ENCODE results near the gene AKIRIN1. TPM values are rescaled to one million over a fixed set of nuclear protein-coding genes. Genes with fewer than 3 reads are reported as not detected.
"Not testable (repeated sequence)": the region's sequence is repeated elsewhere in the genome, so short reads cannot be mapped to it uniquely, and the experiment has no call there.

The AKIRIN1 gene
- total RNA-seq, 4 donors from 2014 or later: 28.2 to 46.0 (median 34.2) TPM

DNA sequence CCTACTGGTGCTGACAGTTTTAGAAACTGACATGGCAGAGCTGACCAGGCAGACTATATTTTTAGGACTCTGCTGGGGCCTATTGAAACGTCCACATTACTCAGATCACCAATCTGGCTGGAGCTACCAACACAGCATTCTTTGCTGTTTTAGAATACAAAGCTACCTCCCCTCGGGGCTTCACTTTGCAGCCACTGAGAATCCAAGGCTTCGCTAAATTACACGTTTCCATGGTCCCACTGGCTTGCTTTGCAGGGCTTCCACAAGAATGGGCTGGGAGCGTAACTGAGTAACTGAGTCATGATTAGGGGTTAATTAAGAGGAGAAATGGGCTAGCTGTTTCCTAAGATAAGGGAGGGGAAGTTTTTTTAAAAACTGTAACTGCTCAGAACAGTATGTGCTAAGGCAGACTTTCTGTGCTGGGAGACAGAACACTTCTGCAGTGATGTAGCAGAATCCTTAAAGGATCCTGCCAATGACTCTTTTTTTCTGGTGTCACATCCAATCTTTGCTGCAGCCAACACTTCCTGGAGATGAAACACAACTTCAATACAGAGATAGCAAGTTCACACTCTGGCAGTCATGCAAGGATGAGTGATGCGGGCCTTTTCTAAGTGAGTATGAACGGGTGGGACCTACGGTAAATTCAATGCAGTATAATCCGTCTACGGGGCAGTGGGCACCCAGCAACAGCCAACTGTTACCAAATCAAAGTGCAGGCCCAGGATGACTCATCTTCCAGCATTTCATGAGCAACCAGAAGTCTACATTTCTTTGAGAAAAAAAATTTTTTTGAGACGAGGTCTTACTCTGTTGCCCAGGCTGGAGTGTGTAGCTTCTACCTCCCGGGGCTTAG, 56.5 kb downstream of the AKIRIN1 start:
- ATAC-seq (peak; percentile 81 to 91), DNase-seq (peak; percentile 16 to 44)
- Histone ChIP-seq H3K27me3 (no peaks in the 10 kb centered on the region), H3K9me3 (no peaks in the 10 kb centered on the region), H3K4me1 (peaks cover 0 to 21% of the 10 kb centered on the region in 2 donors), H3K36me3 (peaks cover 0 to 37% of the 10 kb centered on the region in 2 donors), H3K27ac (peak overlapping the region; percentile 58 to 85 (median 76)), H3K4me3 (no peak overlapping the region)
- TF ChIP-seq POLR2A (IDR thresholded peaks at IDR 0.05) (no peak), CTCF (IDR thresholded peaks at IDR 0.05 in 4 of 5, conservative IDR thresholded peaks at IDR 0.05 in 1 of 5) (no peak)
- intact Hi-C loops (cut with DNase I; ENCODE audit: low total_unique reads) (no loop called here), in situ Hi-C loops (cut with MboI; ENCODE audit: low sequenced_read_pairs in 4 of 4) (no loop called here)

GRCh38 chr1:39048745-39049370, 57.8 kb downstream of the AKIRIN1 start:
- Histone ChIP-seq H3K27ac (peak overlapping the region in 3 of 4 donors; percentile 70 to 85 (median 81)), H3K4me3 (no peak overlapping the region), H3K36me3 (peaks cover 0 to 27% of the 10 kb centered on the region in 2 donors), H3K27me3 (no peaks in the 10 kb centered on the region), H3K4me1 (peaks cover 0 to 21% of the 10 kb centered on the region in 2 donors), H3K9me3 (no peaks in the 10 kb centered on the region)
- TF ChIP-seq POLR2A (IDR thresholded peaks at IDR 0.05) (no peak), CTCF (IDR thresholded peaks at IDR 0.05 in 4 of 5, conservative IDR thresholded peaks at IDR 0.05 in 1 of 5) (no peak)
- intact Hi-C loops (cut with DNase I; ENCODE audit: low total_unique reads): no loop called here
- ATAC-seq: no peak
- DNase-seq: no peak
- in situ Hi-C loops (cut with MboI; ENCODE audit: low sequenced_read_pairs in 4 of 4): no loop called here

- no peaks in the 10 kb centered on the region for H3K9me3 ChIP-seq
- intact Hi-C loops (cut with DNase I; ENCODE audit: low total_unique reads): no loop called here
- no peaks in the 10 kb centered on the region for H3K27me3 ChIP-seq
- TF ChIP-seq CTCF (IDR thresholded peaks at IDR 0.05 in 4 of 5, conservative IDR thresholded peaks at IDR 0.05 in 1 of 5) (no peak), POLR2A (IDR thresholded peaks at IDR 0.05) (no peak)
- ATAC-seq (no peak), DNase-seq (no peak)
- H3K4me1 ChIP-seq: peaks cover 0 to 21% of the 10 kb centered on the region in 2 donors
- in situ Hi-C loops (cut with MboI; ENCODE audit: low sequenced_read_pairs in 4 of 4): no loop called here
- H3K36me3 ChIP-seq: peaks cover 0 to 21% of the 10 kb centered on the region in 2 donors
- no peak overlapping the region for H3K27ac ChIP-seq
- H3K4me3 ChIP-seq: no peak overlapping the region
Observed at GRCh38 chr1:39050001-39050400, 58.9 kb downstream of the AKIRIN1 start.

DNA sequence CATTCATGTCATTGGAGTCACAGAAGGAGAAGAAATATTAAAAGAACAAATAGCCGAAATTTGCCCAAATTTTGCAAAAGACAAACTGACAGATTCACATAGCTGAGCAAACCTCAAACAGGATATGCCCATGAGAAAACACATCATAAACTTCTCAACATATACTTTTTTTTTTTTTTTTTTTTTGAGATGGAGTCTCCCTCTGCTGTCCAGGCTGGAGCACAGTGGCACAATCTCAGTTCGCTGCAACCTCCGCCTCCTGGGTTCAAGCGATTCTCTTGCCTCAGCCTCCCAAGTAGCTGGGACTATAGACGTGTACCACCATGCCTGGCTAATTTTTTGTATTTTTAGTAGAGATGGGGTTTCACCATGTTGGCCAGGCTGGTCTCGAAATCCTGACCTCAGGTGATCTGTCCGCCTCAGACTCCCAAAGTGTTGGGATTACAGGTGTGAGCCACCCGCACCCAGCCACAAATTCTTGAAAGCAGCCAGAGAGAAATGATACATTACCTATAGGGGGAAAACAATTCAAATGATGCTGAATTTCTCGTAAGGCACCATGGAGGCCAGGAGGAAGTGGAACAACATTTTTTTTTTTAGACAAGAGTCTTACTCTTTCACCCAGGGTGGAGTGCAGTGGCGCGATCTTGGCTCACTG, 60.2 kb downstream of the AKIRIN1 start:
- H3K9me3 ChIP-seq; DNase-seq; H3K4me3 ChIP-seq; ATAC-seq; H3K27me3 ChIP-seq; in situ Hi-C loops (cut with MboI; ENCODE audit: low sequenced_read_pairs in 4 of 4); intact Hi-C loops (cut with DNase I; ENCODE audit: low total_unique reads); H3K27ac ChIP-seq: not testable (repeated sequence)
- H3K4me1 ChIP-seq: peaks cover 0 to 18% of the 10 kb centered on the region in 2 donors
- peaks cover 0 to 18% of the 10 kb centered on the region in 2 donors for H3K36me3 ChIP-seq

- H3K4me3 ChIP-seq: no peak overlapping the region
- H3K27me3 ChIP-seq: no peaks in the 10 kb centered on the region
- no peaks in the 10 kb centered on the region for H3K9me3 ChIP-seq
- no peak for DNase-seq
- ATAC-seq: no peak
- H3K27ac ChIP-seq: no peak overlapping the region
- peaks cover 0 to 18% of the 10 kb centered on the region in 2 donors for H3K36me3 ChIP-seq
- TF ChIP-seq POLR2A (IDR thresholded peaks at IDR 0.05): no peak
- TF ChIP-seq CTCF (IDR thresholded peaks at IDR 0.05 in 4 of 5, conservative IDR thresholded peaks at IDR 0.05 in 1 of 5): no peak
- H3K4me1 ChIP-seq: peaks cover 0 to 12% of the 10 kb centered on the region in 2 donors
- intact Hi-C loops (cut with DNase I; ENCODE audit: low total_unique reads) (no loop called here), in situ Hi-C loops (cut with MboI; ENCODE audit: low sequenced_read_pairs in 4 of 4) (no loop called here)
Observed at GRCh38 chr1:39051956-39052355, 60.9 kb downstream of the AKIRIN1 start.

GRCh38 chr1:39055213-39055710, 64.2 kb downstream of the AKIRIN1 start:
- in situ Hi-C loops (cut with MboI; ENCODE audit: low sequenced_read_pairs in 4 of 4); H3K9me3 ChIP-seq; H3K36me3 ChIP-seq; H3K4me1 ChIP-seq; H3K27ac ChIP-seq; intact Hi-C loops (cut with DNase I; ENCODE audit: low total_unique reads); ATAC-seq; H3K27me3 ChIP-seq; H3K4me3 ChIP-seq; DNase-seq: not testable (repeated sequence)

All from gastrocnemius medialis (tissue), 4 donors.